Fibroblast of lung (primary cell): Measurements from ENCODE around the gene CRTAC1. TPM values are rescaled to one million over a fixed set of nuclear protein-coding genes. Genes with fewer than 3 reads are reported as not detected.

Experiments used
- DNase-seq, 2 donors: peaks; one replicate each; pipeline versions ENCODE4 v3.0.0 to v3.0.0-alpha.2; 2010; ENCODE audit warnings: low read depth in 2 of 2
- H2AFZ ChIP-seq: 2 replicates; pipeline ENCODE4 v1.5.1; 2012; ENCODE audit warnings: low read length, control low read depth, inconsistent platforms
- H3K27ac ChIP-seq: 2 replicates; pipeline ENCODE4 v1.5.1; 2011; ENCODE audit warnings: low read length, control low read depth; ENCODE audit not compliant: insufficient read depth
- H3K27me3 ChIP-seq: 2 replicates; pipeline ENCODE4 v1.5.1; 2011; ENCODE audit warnings: mild to moderate bottlenecking, low read length; ENCODE audit not compliant: control insufficient read depth, insufficient read depth
- H3K36me3 ChIP-seq: 2 replicates; pipeline ENCODE4 v1.5.1; 2011; ENCODE audit warnings: low read length; ENCODE audit not compliant: control insufficient read depth, insufficient read depth
- H3K4me1 ChIP-seq: 2 replicates; pipeline ENCODE4 v1.5.1; 2011; ENCODE audit warnings: low read length; ENCODE audit not compliant: control insufficient read depth, insufficient read depth; ENCODE audit errors: extremely low read depth
- H3K4me2 ChIP-seq: 2 replicates; pipeline ENCODE4 v1.5.1; 2011; ENCODE audit warnings: low read length, control low read depth; ENCODE audit not compliant: insufficient read depth; ENCODE audit errors: extremely low read depth
- H3K4me3 ChIP-seq, 4 experiments: fragments of 200-600 bp in 1 of 4; sonication (generic) in 1 of 4; replicated peaks in 1 of 4; 2 replicates each; pipeline ENCODE4 v1.5.1; 2011 to 2016; ENCODE audit warnings: low read length in 4 of 4, low read depth in 3 of 4, mild to moderate bottlenecking in 3 of 4, control low read depth in 2 of 4, inconsistent platforms in 1 of 4, mixed read lengths in 1 of 4; ENCODE audit not compliant: insufficient read depth in 1 of 4; ENCODE audit errors: control extremely low read depth in 1 of 4
- H3K79me2 ChIP-seq: 2 replicates; pipeline ENCODE4 v1.5.1; 2012; ENCODE audit warnings: mild to moderate bottlenecking, low read length, inconsistent platforms; ENCODE audit not compliant: control insufficient read depth, insufficient read depth
- H3K9ac ChIP-seq: 2 replicates; pipeline ENCODE4 v1.5.1; 2011; ENCODE audit warnings: mild to moderate bottlenecking, low read length, control low read depth; ENCODE audit not compliant: insufficient read depth
- H3K9me3 ChIP-seq: 2 replicates; pipeline ENCODE4 v1.5.1; 2012; ENCODE audit warnings: low read depth, low read length; ENCODE audit not compliant: control insufficient read depth, insufficient read depth
- H4K20me1 ChIP-seq: 2 replicates; pipeline ENCODE4 v1.5.1; 2011; ENCODE audit warnings: low read length; ENCODE audit not compliant: control insufficient read depth, insufficient read depth; ENCODE audit errors: extremely low read depth
- EZH2 ChIP-seq: IDR thresholded peaks from 2 replicates; pipeline ENCODE4 v1.5.1; 2012; ENCODE audit warnings: low read length, control low read depth, mild to moderate bottlenecking; ENCODE audit errors: missing control alignments
- polyA plus RNA-seq, 2 donors: library from polyadenylated mRNA; depleted of rRNA in 1 of 2; stranded (reverse) in 1 of 2; unstranded in 1 of 2; fragments of >200 nt; gene quantifications; 2 replicates each; pipeline ENCODE4 v1.2.1, GENCODE V29; 2011 to 2012; ENCODE audit warnings: missing spikeins in 1 of 2
- total RNA-seq: library from RNA; depleted of rRNA; stranded (reverse); fragments of >200 nt; gene quantifications from 2 replicates; pipeline ENCODE4 v1.2.1, GENCODE V29; 2014
- TF ChIP-seq, protein P1 (sequence below), 2 donors: IDR thresholded peaks in 1 of 2; conservative IDR thresholded peaks in 1 of 2; 1 replicate in 1 of 2; 2 replicates in 1 of 2; pipeline ENCODE4 v1.5.1; 2011 to 2012; ENCODE audit warnings: low read length in 2 of 2, control low read depth in 1 of 2, inconsistent platforms in 1 of 2, low read depth in 1 of 2, mild to moderate bottlenecking in 1 of 2

CRTAC1 gene
- total and polyA plus RNA-seq, 2 donors (not counting 1 experiment from before 2014, with no cell fraction given): not detected

DNA sequence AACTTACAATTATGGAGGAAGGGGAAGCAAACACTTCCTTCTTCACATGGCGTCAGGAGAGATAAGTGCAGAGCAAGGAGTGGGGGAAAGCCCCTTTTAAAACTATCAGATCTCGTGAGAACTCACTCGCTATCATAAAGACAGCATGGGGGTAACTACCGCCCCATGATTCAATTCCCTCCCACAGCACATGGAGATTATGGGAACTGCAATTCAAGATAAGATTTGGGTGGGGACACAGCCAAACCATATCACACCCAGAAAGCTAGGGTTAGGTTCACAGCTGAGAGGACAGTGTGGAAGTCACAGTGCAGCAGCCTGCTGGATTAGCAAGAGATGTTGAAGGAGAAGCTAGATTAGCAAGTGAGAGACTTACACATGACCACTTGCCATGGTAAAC is 81.6 kb downstream of the CRTAC1 start:
- no peak overlapping the region for H3K4me3 ChIP-seq
- H2AFZ ChIP-seq: no peak overlapping the region
- H3K9ac ChIP-seq: no peak overlapping the region
- H3K4me2 ChIP-seq: no peak overlapping the region
- H3K27me3 ChIP-seq: no peaks in the 10 kb centered on the region
- no peaks in the 10 kb centered on the region for H3K36me3 ChIP-seq
- no peaks in the 10 kb centered on the region for H4K20me1 ChIP-seq
- TF ChIP-seq EZH2: no peak
- DNase-seq: no peak
- no peaks in the 10 kb centered on the region for H3K4me1 ChIP-seq
- no peaks in the 10 kb centered on the region for H3K9me3 ChIP-seq
- H3K27ac ChIP-seq: no peak overlapping the region
- no peaks in the 10 kb centered on the region for H3K79me2 ChIP-seq

DNA sequence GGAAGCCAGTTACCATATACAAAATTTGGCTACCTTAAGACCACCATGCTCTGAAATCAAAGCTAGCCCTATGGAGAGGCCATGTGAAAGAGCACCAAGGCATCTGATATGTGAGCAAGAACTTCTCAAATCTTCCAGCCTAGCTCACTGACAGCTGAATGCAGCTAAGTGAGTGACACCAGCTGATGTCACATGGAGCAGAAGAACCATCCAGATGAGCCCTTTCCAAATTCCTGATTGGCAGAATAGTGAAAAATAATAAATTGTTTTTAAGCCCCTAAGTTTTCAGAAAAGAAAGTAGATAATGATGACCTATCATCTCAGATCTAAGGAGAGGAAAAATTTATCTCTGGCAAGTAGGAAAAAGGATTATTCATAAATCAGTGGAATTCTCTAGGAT is 85.6 kb downstream of the CRTAC1 start:
- Histone ChIP-seq H3K4me2 (no peak overlapping the region), H3K9ac (no peak overlapping the region), H4K20me1 (no peaks in the 10 kb centered on the region), H3K27me3 (no peaks in the 10 kb centered on the region), H3K27ac (no peak overlapping the region), H3K4me3 (no peak overlapping the region), H2AFZ (no peak overlapping the region), H3K9me3 (no peaks in the 10 kb centered on the region), H3K36me3 (no peaks in the 10 kb centered on the region), H3K79me2 (no peaks in the 10 kb centered on the region), H3K4me1 (no peaks in the 10 kb centered on the region)
- no peak for DNase-seq
- TF ChIP-seq EZH2: no peak
- TF ChIP-seq, protein P1, sequence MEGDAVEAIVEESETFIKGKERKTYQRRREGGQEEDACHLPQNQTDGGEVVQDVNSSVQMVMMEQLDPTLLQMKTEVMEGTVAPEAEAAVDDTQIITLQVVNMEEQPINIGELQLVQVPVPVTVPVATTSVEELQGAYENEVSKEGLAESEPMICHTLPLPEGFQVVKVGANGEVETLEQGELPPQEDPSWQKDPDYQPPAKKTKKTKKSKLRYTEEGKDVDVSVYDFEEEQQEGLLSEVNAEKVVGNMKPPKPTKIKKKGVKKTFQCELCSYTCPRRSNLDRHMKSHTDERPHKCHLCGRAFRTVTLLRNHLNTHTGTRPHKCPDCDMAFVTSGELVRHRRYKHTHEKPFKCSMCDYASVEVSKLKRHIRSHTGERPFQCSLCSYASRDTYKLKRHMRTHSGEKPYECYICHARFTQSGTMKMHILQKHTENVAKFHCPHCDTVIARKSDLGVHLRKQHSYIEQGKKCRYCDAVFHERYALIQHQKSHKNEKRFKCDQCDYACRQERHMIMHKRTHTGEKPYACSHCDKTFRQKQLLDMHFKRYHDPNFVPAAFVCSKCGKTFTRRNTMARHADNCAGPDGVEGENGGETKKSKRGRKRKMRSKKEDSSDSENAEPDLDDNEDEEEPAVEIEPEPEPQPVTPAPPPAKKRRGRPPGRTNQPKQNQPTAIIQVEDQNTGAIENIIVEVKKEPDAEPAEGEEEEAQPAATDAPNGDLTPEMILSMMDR (conservative IDR thresholded peaks at IDR 0.05 in 1 of 2, IDR thresholded peaks at IDR 0.05 in 1 of 2; ENCODE audit: low read depth in 1 of 2, low read length in 2 of 2): no peak

DNA sequence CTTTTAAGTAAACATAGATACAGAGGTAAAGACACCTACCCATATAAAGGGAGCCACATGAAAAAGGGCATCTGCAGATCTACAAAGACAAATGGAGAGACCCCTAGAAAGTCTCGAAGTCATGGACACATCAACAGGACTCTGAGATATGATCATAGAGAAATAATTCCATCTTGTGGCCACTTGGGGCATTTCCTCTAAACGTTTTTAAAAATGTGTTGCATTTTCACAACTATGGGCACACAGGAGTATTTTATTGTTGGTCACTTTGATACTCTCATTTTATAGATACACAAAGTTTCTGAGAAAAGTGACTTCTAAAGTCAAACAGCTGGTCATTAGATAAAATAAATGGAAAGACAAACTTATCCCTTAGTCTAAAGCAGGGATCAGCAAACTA is 87.1 kb downstream of the CRTAC1 start:
- Histone ChIP-seq H3K9me3 (no peaks in the 10 kb centered on the region), H3K4me1 (no peaks in the 10 kb centered on the region), H3K79me2 (no peaks in the 10 kb centered on the region), H3K36me3 (no peaks in the 10 kb centered on the region), H3K9ac (no peak overlapping the region), H4K20me1 (no peaks in the 10 kb centered on the region), H3K4me3 (no peak overlapping the region), H2AFZ (no peak overlapping the region), H3K4me2 (no peak overlapping the region), H3K27ac (no peak overlapping the region), H3K27me3 (no peaks in the 10 kb centered on the region)
- DNase-seq: no peak
- TF ChIP-seq, protein P1 (conservative IDR thresholded peaks at IDR 0.05 in 1 of 2, IDR thresholded peaks at IDR 0.05 in 1 of 2; ENCODE audit: low read depth in 1 of 2, low read length in 2 of 2): no peak

DNA sequence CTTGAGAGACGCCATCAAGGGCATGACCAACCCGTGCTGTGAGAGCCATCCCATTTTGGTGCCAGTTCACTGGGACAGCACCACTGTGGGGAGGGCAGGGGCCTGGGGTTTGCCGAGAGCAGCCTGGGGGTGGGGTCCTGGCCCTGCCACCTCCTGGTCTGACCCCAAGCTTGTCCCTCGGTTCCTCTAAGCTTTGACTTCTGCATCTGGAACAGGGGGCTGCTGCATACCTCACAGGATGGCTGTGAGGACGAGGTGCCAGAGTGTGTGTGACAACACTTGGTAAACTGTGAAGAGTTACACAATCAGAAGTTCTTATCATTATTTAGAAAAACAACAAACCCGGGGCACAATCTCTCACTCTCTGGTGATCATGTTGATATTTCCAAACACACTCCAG is 89.9 kb downstream of the CRTAC1 start:
- no peaks in the 10 kb centered on the region for H3K9me3 ChIP-seq
- no peak overlapping the region for H3K4me2 ChIP-seq
- no peak overlapping the region for H2AFZ ChIP-seq
- no peaks in the 10 kb centered on the region for H3K79me2 ChIP-seq
- H4K20me1 ChIP-seq: no peaks in the 10 kb centered on the region
- H3K4me1 ChIP-seq: no peaks in the 10 kb centered on the region
- no peak overlapping the region for H3K4me3 ChIP-seq
- H3K27me3 ChIP-seq: no peaks in the 10 kb centered on the region
- H3K36me3 ChIP-seq: no peaks in the 10 kb centered on the region
- DNase-seq: no peak
- TF ChIP-seq, protein P1 (conservative IDR thresholded peaks at IDR 0.05 in 1 of 2, IDR thresholded peaks at IDR 0.05 in 1 of 2; ENCODE audit: low read depth in 1 of 2, low read length in 2 of 2): no peak
- no peak for TF ChIP-seq EZH2
- no peak overlapping the region for H3K9ac ChIP-seq
- no peak overlapping the region for H3K27ac ChIP-seq
